ENCODE measurements around the gene CHI3L2.

CHI3L2 gene

DNA sequence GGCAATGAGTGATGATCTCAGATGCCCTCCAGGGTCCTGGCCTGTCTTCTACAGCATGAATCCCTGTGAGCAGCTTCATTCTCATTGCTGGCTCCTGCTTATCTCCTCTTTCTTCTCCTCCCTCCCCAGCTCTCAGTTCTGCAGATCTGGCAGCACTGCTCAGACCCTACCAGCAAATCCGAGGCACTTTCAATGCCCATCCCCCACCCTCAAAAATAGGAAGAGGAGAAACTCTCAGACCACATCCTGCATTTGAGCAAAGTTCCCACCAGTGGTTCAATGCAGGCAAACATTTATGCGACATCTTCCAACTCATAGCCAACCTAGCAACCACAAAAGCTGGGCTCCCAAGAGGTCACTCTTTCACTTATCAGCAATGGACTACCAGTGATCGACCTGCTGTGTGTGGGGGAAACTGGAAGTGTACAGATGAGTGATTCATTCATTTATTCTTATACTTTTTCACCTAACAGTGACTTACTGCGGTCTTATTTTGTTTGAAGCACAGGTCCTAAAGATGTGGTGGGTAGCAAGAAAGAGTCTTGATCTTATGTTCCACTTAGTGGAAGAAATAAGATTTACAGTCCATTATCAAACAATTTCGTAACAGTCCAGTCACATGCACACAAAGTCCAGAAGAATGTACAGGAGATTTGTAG, 5.8 kb upstream of the CHI3L2 start:
- DNase-seq, result no peak

DNA sequence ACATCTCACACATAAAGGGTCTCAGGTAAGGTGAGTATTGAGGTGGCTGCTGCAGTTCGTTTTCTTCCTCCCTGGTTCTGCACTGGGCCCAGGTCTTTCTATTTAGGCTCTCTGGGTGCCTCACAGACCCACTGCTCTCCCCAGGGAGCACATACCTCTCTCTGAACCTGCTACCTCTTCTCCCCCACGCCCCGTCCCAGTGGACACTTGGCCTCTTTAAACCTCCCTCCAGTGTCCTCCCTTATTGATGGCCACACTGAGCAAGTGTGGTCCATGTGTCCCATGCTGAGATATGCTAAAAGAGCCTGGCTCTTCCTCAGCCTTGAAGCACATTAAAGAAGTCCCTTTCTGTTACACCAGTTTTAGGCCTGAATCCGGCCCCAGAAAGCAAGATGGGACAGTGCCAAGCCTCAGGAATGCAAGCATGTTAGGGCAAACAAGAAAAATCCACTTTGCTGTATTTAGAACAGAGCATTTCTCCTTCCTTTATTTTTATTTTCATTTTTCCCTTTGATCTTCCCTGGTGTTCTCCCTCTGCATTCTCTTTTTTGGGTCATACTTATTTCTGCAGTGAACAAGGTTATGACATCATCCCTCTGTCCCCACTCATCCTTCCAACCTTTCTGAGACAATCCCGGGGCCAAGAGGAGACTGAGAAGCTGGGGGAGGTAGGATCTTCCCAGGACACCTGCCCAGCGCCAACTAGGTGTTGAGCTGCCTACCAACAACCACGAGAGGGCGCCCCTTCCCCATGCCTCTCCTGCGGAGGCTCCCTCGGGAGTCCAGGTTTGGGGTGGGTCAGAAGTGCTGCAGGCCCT, 5.0 kb upstream of the CHI3L2 start:
- DNase-seq, result peak; percentile 22

DNA sequence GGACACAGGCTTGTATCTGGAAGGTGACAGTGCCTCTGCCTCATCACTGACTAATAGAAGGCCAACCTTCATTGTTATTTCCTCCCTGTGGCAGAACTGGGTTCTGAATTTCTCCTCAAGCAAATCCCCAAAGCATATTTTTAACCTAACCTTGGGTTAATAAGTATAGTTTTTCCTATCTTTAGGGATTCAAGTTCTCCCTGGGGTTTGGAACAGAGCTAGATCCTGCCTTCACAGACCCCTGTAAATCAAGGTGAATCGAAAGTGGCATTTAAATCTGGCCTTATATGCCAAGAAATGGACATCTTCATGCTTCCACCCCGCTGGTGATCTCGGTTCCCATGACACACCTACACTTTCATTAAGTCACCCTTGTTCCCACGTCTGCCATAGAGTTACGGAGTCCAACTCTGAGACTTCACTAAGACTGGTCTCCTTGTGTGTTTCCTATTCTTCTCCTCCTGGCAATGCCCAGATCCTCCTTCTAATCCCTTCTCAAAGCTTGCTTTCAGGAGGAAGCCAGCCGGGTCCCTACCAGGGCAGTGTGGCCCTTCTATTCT, 4.3 kb upstream of the CHI3L2 start:
- no peak for DNase-seq

DNA sequence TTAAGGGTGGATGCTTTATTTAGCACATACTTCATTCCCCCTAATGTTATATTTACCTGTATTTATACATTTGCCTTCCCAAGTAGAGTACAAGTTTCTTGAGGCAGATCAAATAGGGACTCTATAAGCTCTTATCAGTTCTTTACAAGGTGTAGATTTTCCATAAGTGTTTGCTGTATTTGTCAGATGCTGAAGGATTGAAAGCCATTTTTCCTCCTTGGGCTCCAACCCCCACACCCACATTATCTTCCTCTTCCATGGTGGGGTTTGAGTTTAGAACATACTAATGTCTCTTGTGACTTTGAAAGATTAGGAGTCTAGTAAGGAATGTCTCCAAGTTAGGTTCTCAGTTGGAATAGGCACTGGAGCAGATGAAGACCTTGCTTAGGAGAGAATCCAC, 2.4 kb upstream of the CHI3L2 start:
- DNase-seq, result no peak

DNA sequence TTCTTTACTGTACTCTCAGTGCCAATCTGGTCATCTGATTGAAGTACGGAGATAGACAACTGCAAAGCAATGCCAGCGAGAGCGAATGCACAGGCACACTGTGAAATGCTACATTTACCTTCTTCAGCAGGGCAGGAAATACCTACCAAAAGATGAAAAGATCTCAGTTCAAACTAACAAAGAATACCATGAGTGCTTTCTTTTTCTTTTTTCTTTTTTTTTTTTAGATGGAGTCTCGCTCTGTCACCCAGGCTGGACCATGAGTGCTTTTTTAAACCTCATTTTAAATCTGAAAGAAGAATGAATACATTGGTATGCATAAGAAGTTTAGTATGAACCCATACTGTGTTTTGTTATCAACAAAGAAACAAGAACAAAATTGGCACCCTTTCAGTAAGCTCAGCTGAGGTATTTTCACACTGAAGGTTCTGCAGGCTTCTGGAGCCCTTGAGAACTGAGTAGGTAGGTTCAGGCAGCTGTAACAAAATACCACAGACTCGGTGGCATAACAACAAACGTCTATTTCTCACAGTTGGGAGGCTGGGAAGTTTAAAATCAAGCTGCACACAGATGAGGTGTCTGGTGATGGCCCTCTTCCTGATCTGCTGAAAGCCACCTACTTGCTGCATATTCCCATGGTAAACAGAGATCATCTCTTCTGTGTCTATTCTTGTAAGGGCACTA, 1.7 kb upstream of the CHI3L2 start:
- DNase-seq, result no peak

DNA sequence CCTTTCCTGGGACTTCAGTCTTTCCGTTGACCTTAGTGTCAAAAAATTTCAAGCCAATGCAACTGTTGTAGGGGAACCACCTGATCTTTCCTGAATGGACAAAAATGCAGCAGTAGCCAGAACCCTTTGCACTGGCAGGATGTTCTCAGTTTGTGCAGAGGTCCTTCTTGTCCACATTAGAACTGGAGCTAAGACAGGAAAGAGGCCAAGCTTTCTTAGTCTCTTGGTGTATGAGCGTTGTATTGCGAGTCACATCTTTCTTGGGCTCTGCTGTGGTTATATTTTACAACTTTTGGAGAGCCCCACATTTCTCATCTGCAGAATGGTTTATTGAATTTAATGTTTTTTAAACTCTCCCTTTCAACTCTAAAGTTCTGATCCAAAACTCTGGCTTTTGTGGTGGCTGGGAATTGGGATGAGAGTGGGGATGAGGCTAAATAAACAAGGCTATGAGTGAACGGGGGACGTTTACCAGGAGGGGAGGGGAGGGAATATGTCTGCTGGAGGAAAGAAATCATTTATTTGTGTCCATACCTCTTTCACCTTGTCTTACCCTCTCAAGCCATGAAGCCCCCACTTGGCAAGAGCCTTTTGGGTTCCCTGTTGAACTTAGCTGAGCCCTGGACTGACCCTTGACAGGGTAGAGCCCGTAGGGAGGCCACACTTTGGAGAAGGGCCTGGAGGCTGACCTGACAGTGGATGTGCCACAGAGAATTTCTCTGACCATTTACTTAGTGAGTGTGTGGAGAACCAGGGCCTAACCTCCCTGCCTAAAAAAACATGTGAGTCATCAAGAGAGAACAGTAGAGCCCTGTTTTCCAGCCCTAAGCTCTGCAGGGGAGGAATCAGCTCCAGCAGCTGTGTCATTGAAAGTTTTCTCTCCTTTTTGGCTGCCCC, 586 bp downstream of the CHI3L2 start:
- no peak for DNase-seq

DNA sequence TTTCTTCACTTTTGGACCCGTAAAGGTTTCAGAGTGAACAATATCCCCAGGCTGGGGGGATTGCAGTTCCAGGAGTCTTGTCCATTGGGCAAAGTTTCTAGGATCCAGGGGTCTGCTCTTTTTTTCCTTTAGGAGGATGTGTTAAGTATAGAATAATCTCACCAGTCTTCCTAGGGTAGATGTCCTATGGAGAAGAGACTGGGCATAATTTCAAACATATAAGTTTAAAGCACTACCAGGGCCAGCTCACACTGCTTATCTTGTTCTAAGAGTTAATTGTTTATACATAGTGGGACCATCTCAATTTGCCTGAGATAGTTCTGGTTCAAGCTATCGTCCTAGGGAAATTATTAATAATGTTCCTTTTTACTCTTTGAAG, 1.2 kb downstream of the CHI3L2 start:
- no peak for DNase-seq

DNA sequence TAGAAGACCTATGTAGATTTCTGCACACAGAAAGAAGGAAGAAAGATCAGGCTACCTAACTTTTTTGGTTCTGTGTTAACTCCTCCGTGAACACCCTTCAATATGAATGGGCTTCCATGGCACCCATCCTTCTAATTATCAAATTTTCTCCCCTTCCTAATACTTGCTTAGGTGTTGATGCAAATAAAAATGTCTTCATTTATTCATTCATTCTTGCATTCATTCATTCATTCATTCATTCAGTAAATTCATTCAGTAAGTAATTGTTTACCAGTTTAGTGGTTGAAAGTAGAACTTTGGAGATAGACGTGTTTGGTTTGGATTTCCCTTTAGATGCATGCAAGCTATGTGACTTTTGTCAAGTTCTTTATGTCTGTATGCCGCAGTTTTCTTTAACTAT, 4.6 kb downstream of the CHI3L2 start:
- no peak for DNase-seq

DNA sequence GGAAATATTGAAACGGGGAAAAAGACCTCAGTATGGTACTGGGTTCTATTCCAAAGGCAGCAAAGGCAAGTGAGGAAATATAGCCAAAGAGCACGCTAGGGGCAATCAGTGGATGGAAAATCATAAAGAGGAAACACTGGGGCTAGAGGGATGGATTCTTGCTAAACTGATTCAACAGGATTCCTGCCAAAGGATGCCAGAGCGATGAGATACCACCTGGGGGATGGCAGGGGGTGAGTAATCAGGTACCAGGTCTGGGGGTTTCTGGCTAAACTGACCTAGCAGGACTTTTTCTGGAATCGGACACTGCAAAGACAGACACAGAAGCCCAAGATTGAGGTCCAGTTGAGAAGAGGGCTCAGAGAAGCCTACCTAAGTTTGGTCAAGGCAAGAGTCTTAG, 6.7 kb downstream of the CHI3L2 start:
- DNase-seq, result no peak

DNA sequence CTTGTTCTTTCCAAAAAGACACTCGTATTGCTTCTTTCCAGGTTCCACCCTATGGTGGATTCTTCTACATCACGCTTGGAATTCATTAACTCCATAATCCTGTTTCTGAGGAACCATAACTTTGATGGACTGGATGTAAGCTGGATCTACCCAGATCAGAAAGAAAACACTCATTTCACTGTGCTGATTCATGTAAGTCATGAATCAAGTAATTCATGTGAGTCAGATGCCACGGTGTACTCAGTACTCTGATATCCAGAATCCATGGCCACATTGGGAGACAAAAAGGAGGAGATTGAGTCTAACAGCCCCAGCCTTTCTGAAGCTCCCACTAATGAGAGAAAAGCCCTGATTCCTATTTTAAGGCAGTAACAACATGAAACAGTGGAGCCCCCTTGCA, 7.4 kb downstream of the CHI3L2 start:
- no peak for DNase-seq

DNA sequence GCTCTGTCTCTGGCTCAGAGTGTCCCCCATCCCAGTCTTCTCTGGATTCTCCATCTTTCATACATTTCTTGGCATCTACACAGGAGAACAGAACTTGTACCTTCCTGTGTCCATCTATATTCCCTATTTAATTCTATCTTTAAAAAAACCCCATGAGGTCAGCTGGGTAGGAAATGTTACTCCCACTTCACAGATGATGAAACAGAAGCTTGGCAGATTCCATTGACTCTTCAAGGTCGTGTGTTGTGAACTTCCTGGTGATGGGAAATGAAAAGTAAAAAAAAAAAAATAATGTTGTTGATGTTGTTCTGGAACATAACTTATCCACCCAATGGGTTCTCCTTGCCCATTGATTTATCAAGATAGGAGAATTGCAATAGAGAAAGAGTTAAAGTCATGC, 8.9 kb downstream of the CHI3L2 start:
- no peak for DNase-seq

DNA sequence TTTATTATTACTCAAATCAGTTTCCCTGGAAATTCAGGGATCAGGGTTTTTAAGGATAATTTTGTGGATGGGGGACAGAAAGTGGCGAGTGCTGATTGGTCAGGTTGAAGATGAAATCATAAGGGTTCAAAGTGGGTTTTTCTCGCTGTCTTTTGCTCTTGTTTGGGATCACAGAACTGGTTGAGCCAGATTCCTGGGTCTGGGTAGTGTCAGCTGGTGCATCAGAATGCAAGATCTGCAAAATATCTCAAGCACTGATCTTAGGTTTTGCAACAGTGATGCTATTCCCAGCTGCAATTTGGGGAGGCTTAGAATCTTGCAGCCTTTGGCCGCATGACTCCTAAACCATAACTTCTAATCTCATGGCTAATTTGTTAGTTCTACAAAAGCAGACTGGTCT, 9.3 kb downstream of the CHI3L2 start:
- DNase-seq, result no peak

DNA sequence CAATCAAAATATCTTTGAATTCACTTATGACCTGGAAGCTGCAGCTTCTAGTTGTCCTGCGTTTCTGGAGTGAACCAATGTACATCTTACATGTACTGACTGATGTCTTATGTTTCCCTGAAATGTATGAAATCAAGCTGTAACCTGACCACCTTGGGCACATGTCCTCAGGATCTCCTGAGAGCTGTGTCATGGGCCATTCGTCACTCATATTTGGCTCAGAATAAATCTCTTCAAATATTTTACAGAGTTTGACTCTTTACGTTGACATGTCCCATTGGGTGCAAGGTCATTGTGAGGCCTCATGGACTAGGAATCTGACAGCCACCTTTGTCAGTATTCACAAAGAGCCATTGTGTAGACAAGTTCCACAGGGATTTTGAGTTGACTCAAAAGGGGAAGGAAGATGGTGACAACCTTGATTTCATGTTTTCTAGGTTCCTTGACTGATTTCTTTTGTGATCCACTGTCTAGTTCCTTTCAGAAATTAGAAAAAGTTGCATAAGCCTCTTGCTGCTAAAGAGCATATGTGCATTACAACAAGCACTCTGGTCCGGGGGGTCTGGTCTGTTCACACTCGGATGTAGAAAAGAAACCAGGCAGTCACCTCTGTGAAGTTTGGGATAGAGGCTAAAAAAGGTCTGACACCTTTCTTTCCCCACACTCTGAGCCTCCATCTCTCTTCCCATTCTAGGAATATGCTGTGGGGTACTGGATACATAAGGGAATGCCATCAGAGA, 10.7 kb downstream of the CHI3L2 start:
- no peak for DNase-seq

DNA sequence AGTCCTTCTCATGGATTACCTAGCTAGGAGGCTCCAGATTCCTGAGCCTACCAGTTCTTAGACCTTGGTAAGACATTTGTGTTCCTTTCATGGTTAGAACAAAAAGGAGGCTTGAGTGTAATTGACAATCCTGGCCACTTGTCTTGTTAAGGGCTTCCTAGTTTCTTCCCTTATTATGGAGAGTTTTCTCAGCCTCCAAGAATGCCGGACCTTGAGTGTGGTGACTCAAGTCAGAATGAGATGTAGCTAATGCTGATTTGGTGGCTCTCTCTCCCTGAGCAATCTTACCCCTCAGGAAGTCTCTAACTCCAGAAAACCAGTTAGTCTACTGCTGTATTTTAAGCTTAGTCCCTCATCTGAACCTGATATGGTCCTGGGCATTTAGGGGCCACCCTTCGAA, 14.3 kb downstream of the CHI3L2 start:
- no peak for DNase-seq

DNA sequence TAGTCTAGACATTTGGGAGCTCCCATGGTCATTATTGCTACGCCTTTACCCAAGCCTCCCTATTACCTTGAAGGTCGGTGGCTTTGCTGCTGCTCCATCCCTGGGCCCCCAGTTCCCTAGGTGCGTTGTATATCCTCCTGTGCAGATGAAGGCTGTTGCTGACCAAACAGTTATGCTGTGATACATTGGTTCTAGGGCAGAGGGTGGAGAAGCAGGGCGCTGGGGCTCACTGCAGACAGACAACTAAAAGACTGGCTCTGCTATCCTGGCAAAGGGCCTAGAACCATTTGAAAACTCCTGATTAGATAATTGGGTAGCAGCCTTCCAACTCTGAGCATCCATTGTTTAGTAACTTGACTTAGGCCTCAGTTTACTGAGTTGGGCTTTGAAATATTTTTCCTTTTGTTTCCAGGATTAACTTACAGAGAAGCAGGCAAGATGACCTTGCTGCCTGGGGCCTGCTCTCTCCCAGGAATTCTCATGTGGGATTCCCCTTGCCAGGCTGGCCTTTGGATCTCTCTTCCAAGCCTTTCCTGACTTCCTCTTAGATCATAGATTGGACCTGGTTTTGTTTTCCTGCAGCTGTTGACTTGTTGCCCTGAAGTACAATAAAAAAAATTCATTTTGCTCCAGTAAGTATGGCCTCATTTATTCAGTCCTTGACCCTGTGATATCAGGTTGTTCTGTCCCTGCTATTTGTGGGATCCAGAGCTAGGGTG, 15.5 kb downstream of the CHI3L2 start:
- DNase-seq, result no peak

DNA sequence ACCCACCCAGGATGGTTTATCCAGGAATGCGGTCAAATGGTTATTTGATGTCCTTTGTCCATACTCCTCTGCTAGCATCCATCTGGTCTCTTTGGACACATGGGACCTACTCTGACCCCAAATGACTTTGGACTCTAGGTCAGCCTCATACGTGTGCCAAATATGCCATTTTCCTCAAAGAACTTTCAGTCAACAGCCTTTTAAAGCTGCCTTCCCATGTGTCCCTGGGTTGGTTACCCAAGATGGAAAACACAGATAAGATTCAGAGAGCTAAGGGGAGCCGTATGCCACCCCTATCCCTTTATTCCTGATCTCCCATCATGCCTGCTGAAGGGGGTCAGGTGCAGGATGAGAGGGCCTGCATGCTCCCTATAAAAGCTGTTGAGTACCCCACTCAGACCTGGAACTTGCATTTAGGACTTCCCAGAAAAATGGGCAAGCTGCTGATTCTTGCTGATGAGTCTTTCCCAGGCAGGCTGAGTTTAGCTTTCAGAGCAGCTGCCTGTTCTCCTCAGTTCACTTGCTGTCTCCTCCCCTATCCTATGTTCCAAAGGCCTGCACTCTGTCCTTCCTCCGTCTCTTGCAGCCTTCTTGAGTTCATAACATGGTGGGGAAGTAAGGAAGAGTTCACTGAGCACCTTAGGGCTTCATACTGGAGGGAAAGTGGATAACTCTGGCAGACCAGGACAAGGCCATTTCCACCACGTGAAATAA, 19.8 kb downstream of the CHI3L2 start:
- DNase-seq, result no peak

DNA sequence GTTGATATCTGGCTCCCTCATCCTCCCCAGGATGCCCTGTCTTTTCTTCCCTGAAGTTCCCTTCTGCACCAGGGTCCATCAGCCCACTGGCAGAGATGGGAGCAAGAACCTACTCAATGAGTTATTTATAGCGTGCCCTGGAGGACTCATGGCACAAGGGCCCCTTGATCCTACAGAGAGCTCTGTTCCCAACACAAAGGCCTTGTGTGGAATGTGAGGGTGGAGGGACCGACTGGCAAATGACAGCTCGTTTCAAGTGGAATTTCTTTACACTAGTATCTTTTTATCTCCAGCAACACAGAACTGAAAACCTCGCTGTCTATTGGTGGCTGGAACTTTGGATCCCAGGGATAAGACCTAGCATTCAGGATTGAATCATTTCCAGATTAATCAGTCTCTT, 22.4 kb downstream of the CHI3L2 start:
- no peak for DNase-seq

DNA sequence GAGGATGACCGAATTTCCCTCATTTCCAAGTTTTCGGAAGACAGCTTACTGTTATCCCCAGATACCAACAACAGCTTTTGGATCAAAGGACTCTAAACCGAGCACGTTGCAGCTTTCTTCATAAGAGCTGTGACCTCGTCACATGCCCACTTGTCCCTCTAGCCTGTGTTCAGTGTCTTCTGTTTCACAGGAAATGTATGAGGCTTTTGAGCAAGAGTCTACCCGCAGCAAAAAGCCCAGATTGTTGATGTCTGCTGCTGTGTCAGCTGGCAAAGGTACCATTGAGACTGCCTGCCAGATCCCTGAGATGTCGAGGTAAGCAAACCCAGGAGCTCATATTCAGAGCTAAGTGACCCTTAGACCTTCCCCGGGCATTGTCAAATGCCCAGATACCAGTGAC, 24.1 kb downstream of the CHI3L2 start:
- no peak for DNase-seq

DNA sequence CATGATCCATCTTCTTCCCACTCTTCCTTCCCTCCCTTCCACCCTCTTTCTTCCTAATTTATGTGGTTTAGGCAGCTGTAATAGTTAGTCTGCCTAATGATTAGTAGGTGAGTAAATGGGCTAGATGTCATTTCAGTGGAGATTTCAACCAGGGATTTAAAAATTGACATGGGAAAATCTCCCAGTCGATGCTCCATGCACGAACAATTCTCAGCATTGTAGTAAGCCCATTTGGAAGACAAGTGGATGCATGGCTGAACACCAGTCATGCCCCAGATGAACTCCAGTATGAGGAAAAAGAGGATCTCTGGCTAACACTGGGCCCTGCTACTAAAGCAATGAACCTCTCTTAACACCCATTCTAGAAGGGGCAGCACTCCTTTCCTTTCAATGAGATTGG, 25.3 kb downstream of the CHI3L2 start:
- DNase-seq, result no peak

DNA sequence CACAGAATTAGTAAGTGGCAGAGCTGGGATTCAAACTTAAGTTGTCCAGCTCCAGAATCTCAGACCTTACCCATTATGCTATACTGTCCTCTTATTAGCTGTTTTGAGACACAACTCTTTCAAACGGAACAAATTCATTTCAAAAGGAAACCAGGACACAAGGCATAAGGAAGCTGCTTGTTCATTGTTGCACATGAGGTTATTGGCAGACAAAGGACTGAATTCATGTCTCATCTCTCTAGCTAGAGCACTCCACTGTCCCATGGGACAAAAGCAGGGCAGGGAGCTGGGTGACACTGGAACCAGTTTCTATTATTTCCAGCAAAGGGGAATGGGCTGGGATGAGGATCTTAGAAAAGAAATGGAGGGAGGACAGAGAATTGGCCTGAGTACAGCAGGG, 26.4 kb downstream of the CHI3L2 start:
- DNase-seq, result no peak
